ENCODE data around the gene NOS3.

The NOS3 gene

GRCh38 chr7:150990416-150991186 lies at the start of gene NOS3:
Gene NOS3 (plus strand): TSS chr7:150991017. CDS start chr7:150993804, 2,787 bp downstream.
- H3K36me3 ChIP-seq = no peaks in the 10 kb centered on the region
- H3K9me3 ChIP-seq (ENCODE audit: severe bottlenecking) = peaks cover 13% of the 10 kb centered on the region
- TF ChIP-seq, protein P1, sequence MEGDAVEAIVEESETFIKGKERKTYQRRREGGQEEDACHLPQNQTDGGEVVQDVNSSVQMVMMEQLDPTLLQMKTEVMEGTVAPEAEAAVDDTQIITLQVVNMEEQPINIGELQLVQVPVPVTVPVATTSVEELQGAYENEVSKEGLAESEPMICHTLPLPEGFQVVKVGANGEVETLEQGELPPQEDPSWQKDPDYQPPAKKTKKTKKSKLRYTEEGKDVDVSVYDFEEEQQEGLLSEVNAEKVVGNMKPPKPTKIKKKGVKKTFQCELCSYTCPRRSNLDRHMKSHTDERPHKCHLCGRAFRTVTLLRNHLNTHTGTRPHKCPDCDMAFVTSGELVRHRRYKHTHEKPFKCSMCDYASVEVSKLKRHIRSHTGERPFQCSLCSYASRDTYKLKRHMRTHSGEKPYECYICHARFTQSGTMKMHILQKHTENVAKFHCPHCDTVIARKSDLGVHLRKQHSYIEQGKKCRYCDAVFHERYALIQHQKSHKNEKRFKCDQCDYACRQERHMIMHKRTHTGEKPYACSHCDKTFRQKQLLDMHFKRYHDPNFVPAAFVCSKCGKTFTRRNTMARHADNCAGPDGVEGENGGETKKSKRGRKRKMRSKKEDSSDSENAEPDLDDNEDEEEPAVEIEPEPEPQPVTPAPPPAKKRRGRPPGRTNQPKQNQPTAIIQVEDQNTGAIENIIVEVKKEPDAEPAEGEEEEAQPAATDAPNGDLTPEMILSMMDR (IDR thresholded peaks at IDR 0.05; ENCODE audit: low read depth, low read length) = no peak
- no peak for DNase-seq
- H3K27ac ChIP-seq = no peak within 1 kb of the TSS
- no peaks in the 10 kb centered on the region for H3K27me3 ChIP-seq (ENCODE audit: insufficient read depth, low read depth, severe bottlenecking)
- H3K4me3 ChIP-seq (ENCODE audit: low read depth, low read length) = no peak within 1 kb of the TSS

DNA sequence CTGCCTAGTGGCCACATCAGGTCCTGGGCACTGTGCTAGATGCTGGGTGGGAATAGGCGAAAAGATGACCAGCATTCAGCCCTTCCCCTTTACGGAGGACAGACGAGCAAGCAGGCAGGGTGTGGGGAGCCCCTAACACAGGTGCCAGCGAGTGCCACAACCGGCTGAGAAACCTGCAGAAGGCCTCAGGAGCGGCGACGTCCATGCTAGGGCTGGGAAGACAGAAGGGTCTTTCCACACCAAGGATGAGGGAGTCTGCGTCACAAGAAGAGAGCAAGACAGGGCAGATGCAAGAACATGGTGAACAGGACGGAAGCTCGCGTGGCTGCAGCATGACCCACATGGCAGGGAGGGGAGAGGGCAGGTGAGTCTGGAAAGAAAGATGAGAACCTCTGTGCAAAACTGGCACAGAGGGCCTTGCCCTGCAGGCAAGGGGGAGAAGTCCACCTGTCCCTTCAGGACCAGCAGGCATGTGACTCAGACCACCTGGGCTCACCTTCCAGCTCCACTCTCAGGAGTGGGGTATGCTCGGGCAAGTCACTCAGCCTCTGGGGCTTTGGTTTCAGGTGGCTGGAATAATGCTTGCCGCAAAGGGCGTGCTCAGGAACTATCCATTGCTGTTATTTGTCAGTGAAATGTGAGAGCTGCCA lies 49.3 kb upstream of the NOS3 start:
- no peaks in the 10 kb centered on the region for H3K27me3 ChIP-seq (ENCODE audit: insufficient read depth, low read depth, severe bottlenecking)
- no peak for DNase-seq
- no peak overlapping the region for H3K4me3 ChIP-seq (ENCODE audit: low read depth, low read length)
- no peaks in the 10 kb centered on the region for H3K9me3 ChIP-seq (ENCODE audit: severe bottlenecking)
- no peak overlapping the region for H3K27ac ChIP-seq
- TF ChIP-seq, protein P1 (IDR thresholded peaks at IDR 0.05; ENCODE audit: low read depth, low read length) = no peak
- peaks cover 5% of the 10 kb centered on the region for H3K36me3 ChIP-seq

- Histone ChIP-seq H3K27me3 (ENCODE audit: insufficient read depth, low read depth, severe bottlenecking) (no peaks in the 10 kb centered on the region), H3K9me3 (ENCODE audit: severe bottlenecking) (no peaks in the 10 kb centered on the region), H3K4me3 (ENCODE audit: low read depth, low read length) (no peak overlapping the region), H3K36me3 (peaks cover 7% of the 10 kb centered on the region), H3K27ac (no peak overlapping the region)
- no peak for DNase-seq
- TF ChIP-seq, protein P1 (IDR thresholded peaks at IDR 0.05; ENCODE audit: low read depth, low read length) = no peak
Observed at GRCh38 chr7:150942001-150942590, 48.7 kb upstream of the NOS3 start.

DNA sequence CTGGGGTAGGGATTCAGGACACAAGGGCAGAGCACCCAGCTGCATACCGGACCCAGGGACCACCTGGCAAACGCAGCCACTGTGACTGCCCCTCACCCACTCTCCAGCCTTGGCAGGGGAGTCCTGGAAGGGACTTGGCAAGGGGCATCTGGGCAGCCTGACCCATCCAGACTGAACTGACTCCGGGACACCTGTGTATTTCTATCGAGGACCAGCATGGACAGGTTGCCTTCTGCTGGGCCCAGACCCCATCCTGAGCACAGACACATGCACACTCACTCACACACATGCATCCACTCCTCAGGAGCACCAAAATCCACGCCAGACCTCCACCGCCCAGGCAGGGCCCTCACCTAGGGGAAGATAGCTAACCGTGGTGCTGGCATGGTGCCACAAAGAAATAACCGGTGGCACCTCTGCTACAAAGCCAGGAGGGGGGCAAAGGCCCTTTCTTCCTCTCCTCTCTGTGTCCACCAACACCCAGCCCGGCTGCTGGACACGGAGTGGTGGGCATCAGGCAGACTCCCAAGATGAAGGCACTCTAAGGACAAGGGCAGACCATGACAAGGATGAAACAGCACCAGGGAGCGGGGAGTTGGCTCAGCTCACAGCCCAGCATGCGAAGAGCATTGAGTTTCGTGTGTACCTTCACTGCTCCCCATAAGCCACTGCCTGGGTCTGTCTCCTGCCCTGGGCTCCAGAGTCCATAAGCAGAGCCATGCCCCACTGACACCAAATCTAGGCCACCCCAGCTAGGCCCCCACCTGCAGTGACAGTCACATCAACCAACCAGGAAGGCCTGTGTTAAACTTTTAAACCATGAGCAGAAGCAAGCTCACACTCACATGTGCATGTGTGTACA lies 48.0 kb upstream of the NOS3 start:
- H3K27me3 ChIP-seq (ENCODE audit: insufficient read depth, low read depth, severe bottlenecking) = no peaks in the 10 kb centered on the region
- H3K9me3 ChIP-seq (ENCODE audit: severe bottlenecking) = no peaks in the 10 kb centered on the region
- H3K36me3 ChIP-seq = peaks cover 7% of the 10 kb centered on the region
- no peak overlapping the region for H3K4me3 ChIP-seq (ENCODE audit: low read depth, low read length)
- TF ChIP-seq, protein P1 (IDR thresholded peaks at IDR 0.05; ENCODE audit: low read depth, low read length) = no peak
- no peak overlapping the region for H3K27ac ChIP-seq
- DNase-seq = no peak

DNA sequence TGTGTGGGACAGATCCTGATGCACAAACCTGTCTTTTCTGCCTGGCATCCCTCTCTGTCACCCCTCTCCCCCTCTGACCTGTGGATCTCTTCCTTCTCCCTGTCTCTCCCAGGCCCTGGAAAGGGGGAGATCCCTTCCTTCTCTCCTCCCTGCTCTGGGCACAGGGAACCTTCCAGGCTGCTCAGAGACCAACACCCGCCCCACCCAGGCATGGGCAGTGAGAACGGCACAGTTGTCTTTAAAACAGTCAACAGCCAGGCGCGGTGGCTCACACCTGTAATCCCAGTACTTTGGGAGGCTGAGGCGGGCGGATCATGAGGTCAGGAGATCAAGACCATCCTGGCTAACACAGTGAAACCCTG lies 47.4 kb upstream of the NOS3 start:
- TF ChIP-seq, protein P1 (IDR thresholded peaks at IDR 0.05; ENCODE audit: low read depth, low read length) = no peak
- no peak for DNase-seq
- H3K27ac ChIP-seq = no peak overlapping the region
- no peak overlapping the region for H3K4me3 ChIP-seq (ENCODE audit: low read depth, low read length)
- H3K36me3 ChIP-seq = peaks cover 7% of the 10 kb centered on the region
- no peaks in the 10 kb centered on the region for H3K9me3 ChIP-seq (ENCODE audit: severe bottlenecking)
- H3K27me3 ChIP-seq (ENCODE audit: insufficient read depth, low read depth, severe bottlenecking) = no peaks in the 10 kb centered on the region
